SK-N-SH treated with all-trans-retinoic acid at 6 μM for 48 hours (cell line): ENCODE measurements around the gene LAPTM5.

Experiments used
- ZFP3 ChIP-seq: fragments of 250-450 bp; sonication (Bioruptor Pico); IDR thresholded peaks from 2 replicates; pipeline ENCODE4 v1.5.0; 2020; ENCODE audit warnings: mild to moderate bottlenecking, moderate library complexity
- ZFP30 ChIP-seq: fragments of 450-650 bp; formaldehyde crosslinking; IDR thresholded peaks from 2 replicates; pipeline ENCODE4 v1.5.0; 2022; ENCODE audit warnings: mild to moderate bottlenecking, moderate library complexity
- ZNF70 ChIP-seq: fragments of 450-650 bp; formaldehyde crosslinking; IDR thresholded peaks from 2 replicates; pipeline ENCODE4 v1.5.0; 2020; ENCODE audit warnings: mild to moderate bottlenecking, moderate library complexity
- ZNF8 ChIP-seq: fragments of 450-650 bp; formaldehyde crosslinking; IDR thresholded peaks from 2 replicates; pipeline ENCODE4 v1.5.0; 2020; ENCODE audit warnings: mild to moderate bottlenecking, moderate library complexity
- TF ChIP-seq, protein P1 (sequence below): fragments of 250-450 bp; sonication (Bioruptor Pico); IDR thresholded peaks from 2 replicates; pipeline ENCODE4 v1.5.1; 2020; ENCODE audit warnings: low read depth, mild to moderate bottlenecking, moderate library complexity
- TF ChIP-seq, protein P2 (sequence below): fragments of 250-450 bp; sonication (Bioruptor Pico); IDR thresholded peaks from 2 replicates; pipeline ENCODE4 v1.8.0; 2020; ENCODE audit warnings: mild to moderate bottlenecking, moderate library complexity, borderline replicate concordance

DNA sequence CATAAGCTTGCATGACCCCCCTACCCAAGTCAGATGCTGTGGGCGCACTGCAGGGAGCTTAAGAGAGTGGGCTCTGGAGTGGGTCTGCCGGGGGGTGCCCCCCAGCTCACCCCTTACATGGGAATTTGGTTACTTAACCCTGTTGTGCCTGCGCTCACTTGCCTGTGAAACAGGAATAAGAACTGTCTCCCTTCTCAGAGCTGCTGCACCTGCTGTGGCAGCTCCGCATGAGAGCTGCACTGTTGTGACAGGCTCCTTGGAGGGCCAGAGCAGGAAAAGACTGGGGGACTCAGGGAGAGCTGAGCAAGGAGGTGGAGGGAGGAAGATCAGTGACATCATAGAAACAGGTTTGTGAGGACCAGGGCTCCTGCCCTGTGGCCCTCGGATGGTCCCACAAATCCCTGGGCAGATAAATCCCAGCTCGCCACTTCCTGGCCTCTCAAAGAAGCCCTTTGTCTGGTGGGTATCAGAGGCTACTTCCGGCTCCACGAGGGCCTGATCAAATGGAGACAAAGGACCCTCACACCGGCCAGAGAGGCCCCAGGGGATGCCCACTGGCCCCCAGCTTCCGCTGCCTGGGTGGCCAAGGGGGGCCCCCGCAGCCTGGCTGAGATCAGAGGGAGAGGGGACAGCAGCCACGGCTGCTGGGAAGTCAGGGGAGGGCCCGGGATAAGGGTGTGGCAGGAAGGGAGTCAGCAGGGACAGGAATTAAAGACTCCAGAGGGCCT lies 28.9 kb upstream of the LAPTM5 start:
- TF ChIP-seq, protein P1, sequence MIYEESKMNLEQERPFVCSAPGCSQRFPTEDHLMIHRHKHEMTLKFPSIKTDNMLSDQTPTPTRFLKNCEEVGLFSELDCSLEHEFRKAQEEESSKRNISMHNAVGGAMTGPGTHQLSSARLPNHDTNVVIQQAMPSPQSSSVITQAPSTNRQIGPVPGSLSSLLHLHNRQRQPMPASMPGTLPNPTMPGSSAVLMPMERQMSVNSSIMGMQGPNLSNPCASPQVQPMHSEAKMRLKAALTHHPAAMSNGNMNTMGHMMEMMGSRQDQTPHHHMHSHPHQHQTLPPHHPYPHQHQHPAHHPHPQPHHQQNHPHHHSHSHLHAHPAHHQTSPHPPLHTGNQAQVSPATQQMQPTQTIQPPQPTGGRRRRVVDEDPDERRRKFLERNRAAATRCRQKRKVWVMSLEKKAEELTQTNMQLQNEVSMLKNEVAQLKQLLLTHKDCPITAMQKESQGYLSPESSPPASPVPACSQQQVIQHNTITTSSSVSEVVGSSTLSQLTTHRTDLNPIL (CRISPR knock-in tag), result no peak
- TF ChIP-seq ZNF70 (no peak), ZFP30 (CRISPR knock-in tag) (no peak), ZNF8 (CRISPR knock-in tag) (no peak), ZFP3 (CRISPR knock-in tag) (no peak)
- TF ChIP-seq, protein P2, sequence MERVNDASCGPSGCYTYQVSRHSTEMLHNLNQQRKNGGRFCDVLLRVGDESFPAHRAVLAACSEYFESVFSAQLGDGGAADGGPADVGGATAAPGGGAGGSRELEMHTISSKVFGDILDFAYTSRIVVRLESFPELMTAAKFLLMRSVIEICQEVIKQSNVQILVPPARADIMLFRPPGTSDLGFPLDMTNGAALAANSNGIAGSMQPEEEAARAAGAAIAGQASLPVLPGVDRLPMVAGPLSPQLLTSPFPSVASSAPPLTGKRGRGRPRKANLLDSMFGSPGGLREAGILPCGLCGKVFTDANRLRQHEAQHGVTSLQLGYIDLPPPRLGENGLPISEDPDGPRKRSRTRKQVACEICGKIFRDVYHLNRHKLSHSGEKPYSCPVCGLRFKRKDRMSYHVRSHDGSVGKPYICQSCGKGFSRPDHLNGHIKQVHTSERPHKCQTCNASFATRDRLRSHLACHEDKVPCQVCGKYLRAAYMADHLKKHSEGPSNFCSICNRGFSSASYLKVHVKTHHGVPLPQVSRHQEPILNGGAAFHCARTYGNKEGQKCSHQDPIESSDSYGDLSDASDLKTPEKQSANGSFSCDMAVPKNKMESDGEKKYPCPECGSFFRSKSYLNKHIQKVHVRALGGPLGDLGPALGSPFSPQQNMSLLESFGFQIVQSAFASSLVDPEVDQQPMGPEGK, result no peak
